HepG2 (cell line): Measurements from ENCODE around the gene MATN1. TPM values are rescaled to one million over a fixed set of nuclear protein-coding genes. Genes with fewer than 3 reads are reported as not detected.

Experiments used
- ATAC-seq: fragments of 200-7000 bp; cut with Tn5 transposase; 3 replicates; pipeline ENCODE4 v1.9.1; 2020; ENCODE audit warnings: mild to moderate bottlenecking, moderate library complexity
- BruUV-seq: library from RNA; stranded (reverse); fragments of 400-500 nt; replicated peaks from 2 replicates; lab custom pipeline; 2021; lab: Mats Ljungman, UMichigan
- CTCF ChIA-PET: fragments of 300-600 bp; formaldehyde crosslinking; extraction: SDS; loops from one replicate; lab custom pipeline; 2021; ENCODE audit warnings: low total read pairs, inconsistent platforms, low intra/inter-chr PET ratio; lab: Yijun Ruan, JAX
- POLR2A ChIA-PET: fragments of 350-600 bp; sonication (Branson Sonifier 250); formaldehyde crosslinking; loops from one replicate; lab custom pipeline; 2020; ENCODE audit warnings: antibody characterized with exemption, inconsistent platforms; lab: Yijun Ruan, JAX
- DNase-seq: peaks from one replicate; pipeline ENCODE4 v3.0.0-alpha.2; 2015; ENCODE audit warnings: low spot score
- FAIRE-seq: peaks from 3 replicates; lab custom pipeline; 2011; peaks lifted over from hg19 to GRCh38; lab: Jason Lieb, UNC
- H2AFZ ChIP-seq: one replicate; pipeline ENCODE4 v1.6.1; 2011; ENCODE audit warnings: low read length, inconsistent platforms
- H3K27ac ChIP-seq: fragments of 300-600 bp; 3 replicates; pipeline ENCODE4 v1.8.0; 2011; ENCODE audit warnings: mixed run types, mild to moderate bottlenecking, mixed read lengths, low read length, inconsistent platforms; ENCODE audit not compliant: insufficient read depth; ENCODE audit errors: extremely low read length
- H3K27me3 ChIP-seq, 2 experiments: fragments of 200-600 bp in 1 of 2; 2 replicates in 1 of 2; 3 replicates in 1 of 2; pipeline versions ENCODE4 v1.6.0 to v1.8.0; 2011; ENCODE audit warnings: low read length in 2 of 2, mild to moderate bottlenecking in 2 of 2, moderate library complexity in 2 of 2, inconsistent platforms in 1 of 2; ENCODE audit not compliant: insufficient read depth in 2 of 2, control insufficient read depth in 1 of 2
- H3K36me3 ChIP-seq, 2 experiments: fragments of 200-600 bp in 1 of 2; replicated peaks in 1 of 2; 2 replicates in 1 of 2; 3 replicates in 1 of 2; pipeline versions ENCODE4 v1.5.1 to v1.8.0; 2011; ENCODE audit warnings: low read length in 2 of 2, inconsistent platforms in 1 of 2; ENCODE audit not compliant: insufficient read depth in 2 of 2, control insufficient read depth in 1 of 2
- H3K4me1 ChIP-seq: 2 replicates; pipeline ENCODE4 v1.5.1; 2012; ENCODE audit warnings: low read length, inconsistent platforms; ENCODE audit not compliant: insufficient read depth
- H3K4me2 ChIP-seq: 2 replicates; pipeline ENCODE4 v1.6.0; 2011; ENCODE audit warnings: low read depth, low read length, inconsistent platforms
- H3K4me3 ChIP-seq, 3 experiments: fragments of 200-600 bp in 1 of 3; sonication (generic), shearing (Covaris generic) in 1 of 3; replicated peaks in 1 of 3; 2 replicates each; pipeline ENCODE4 v1.5.1; 2011 to 2016; ENCODE audit warnings: low read length in 3 of 3, inconsistent platforms in 2 of 3, low read depth in 2 of 3, mild to moderate bottlenecking in 2 of 3, control low read depth in 1 of 3, mixed read lengths in 1 of 3; ENCODE audit not compliant: insufficient read depth in 1 of 3
- H3K79me2 ChIP-seq: one replicate; pipeline ENCODE4 v1.6.1; 2011; ENCODE audit warnings: low read length, inconsistent platforms; ENCODE audit not compliant: insufficient read depth
- H3K9ac ChIP-seq: 2 replicates; pipeline ENCODE4 v1.6.0; 2011; ENCODE audit warnings: mild to moderate bottlenecking, low read depth, low read length, inconsistent platforms; ENCODE audit not compliant: insufficient read depth
- H3K9me3 ChIP-seq: 2 replicates; pipeline ENCODE4 v1.5.1; 2012; ENCODE audit warnings: mild to moderate bottlenecking, low read length
- H4K20me1 ChIP-seq: 2 replicates; pipeline ENCODE4 v1.6.0; 2011; ENCODE audit warnings: inconsistent platforms, mild to moderate bottlenecking, low read length, moderate library complexity; ENCODE audit not compliant: insufficient read depth
- GABPA ChIP-seq, 2 experiments: IDR thresholded peaks; 2 replicates each; pipeline ENCODE4 v1.6.1; 2011 to 2016; ENCODE audit warnings: low read depth in 2 of 2, low read length in 1 of 2, missing biosample characterization in 1 of 2, missing genetic modification characterization in 1 of 2
- GATAD1 ChIP-seq: IDR thresholded peaks from 2 replicates; pipeline ENCODE4 v1.6.1; 2016; ENCODE audit warnings: missing genetic modification reagents, missing compliant biosample characterization
- GTF3A ChIP-seq: sonication (generic); formaldehyde crosslinking; conservative IDR thresholded peaks from 2 replicates; pipeline ENCODE4 v1.4.0; 2020; ENCODE audit warnings: mild to moderate bottlenecking, missing genetic modification reagents
- KLF16 ChIP-seq, 2 experiments: sonication (generic) in 1 of 2; formaldehyde crosslinking in 1 of 2; IDR thresholded peaks; 2 replicates each; pipeline versions ENCODE4 v1.6.1 to v1.8.0; 2016 to 2023; ENCODE audit warnings: missing genetic modification reagents in 2 of 2, missing compliant biosample characterization in 1 of 2
- MXI1 ChIP-seq: IDR thresholded peaks from 3 replicates; pipeline ENCODE4 v1.6.1; 2012; ENCODE audit warnings: low read depth, low read length, inconsistent platforms, borderline replicate concordance
- MYNN ChIP-seq: sonication (generic); formaldehyde crosslinking; IDR thresholded peaks from 2 replicates; pipeline ENCODE4 v1.4.0; 2020; ENCODE audit warnings: mild to moderate bottlenecking, low read depth, missing genetic modification reagents
- SIN3A ChIP-seq: IDR thresholded peaks from 2 replicates; pipeline ENCODE4 v1.6.1; 2011; ENCODE audit warnings: low read depth, mild to moderate bottlenecking, control low read depth, low read length, borderline replicate concordance
- TCF7 ChIP-seq: sonication (generic); IDR thresholded peaks from 2 replicates; pipeline ENCODE4 v1.6.1; 2016; ENCODE audit warnings: antibody characterized with exemption, low read depth
- ZNF232 ChIP-seq: sonication (generic); formaldehyde crosslinking; IDR thresholded peaks from 2 replicates; pipeline ENCODE4 v1.4.0; 2020; ENCODE audit warnings: missing genetic modification reagents, borderline replicate concordance
- ZNF577 ChIP-seq: sonication (generic); formaldehyde crosslinking; IDR thresholded peaks from 2 replicates; pipeline ENCODE4 v1.4.0; 2020; ENCODE audit warnings: mild to moderate bottlenecking, low read depth, missing genetic modification reagents, borderline replicate concordance
- ZNF720 ChIP-seq: sonication (generic); formaldehyde crosslinking; IDR thresholded peaks from 2 replicates; pipeline ENCODE4 v1.4.0; 2020; ENCODE audit warnings: missing genetic modification reagents
- WGBS: methylation state at CpG from one replicate; pipeline ENCODE4 v1.1.6; 2017; ENCODE audit warnings: low lambda C conversion rate; 5-methylcytosine and 5-hydroxymethylcytosine counted together
- in situ Hi-C: cut with HindIII; loops from 2 replicates; pipeline ENCODE4 v1.10.0; 2017; ENCODE audit warnings: low pct_unique_long_range_greater_than_20kb; ENCODE audit not compliant: extremely low pct_ligation_motif_present
- intact Hi-C: fragments of 100-400 bp; cut with micrococcal nuclease; formaldehyde crosslinking; loops from one replicate; pipeline ENCODE4 v1.10.0; 2022; ENCODE audit not compliant: unreplicated experiment
- polyA plus RNA-seq, 8 experiments: library from polyadenylated mRNA; depleted of rRNA in 3 of 8; stranded (reverse) in 7 of 8; unstranded in 1 of 8; fragments of >200 nt; fragmentation: Illumina TruSeq in 4 of 8; extraction: Trizol in 4 of 8; gene quantifications; 2 replicates each; pipeline versions ENCODE4 v1.2.1 to v1.2.3, GENCODE V29; 2011 to 2016; ENCODE audit warnings: low read depth in 4 of 8, missing spikeins in 1 of 8, mixed read lengths in 1 of 8; ENCODE audit not compliant: insufficient read depth in 1 of 8
- total RNA-seq, 5 experiments: library from RNA; depleted of rRNA; stranded (reverse); fragments of >200 nt; fragmentation: Illumina TruSeq; extraction: Trizol; gene quantifications; 2 replicates each; pipeline ENCODE4 v1.2.3, GENCODE V29; 2016; ENCODE audit warnings: low read depth in 1 of 5
- TF ChIP-seq, protein P1 (sequence below): sonication (generic); formaldehyde crosslinking; conservative IDR thresholded peaks from 2 replicates; pipeline ENCODE4 v1.8.0; 2022; ENCODE audit warnings: low read depth, missing genetic modification reagents
- TF ChIP-seq, protein P2 (sequence below): sonication (generic); formaldehyde crosslinking; IDR thresholded peaks from 2 replicates; pipeline ENCODE4 v1.4.0; 2020; ENCODE audit warnings: low read depth, mild to moderate bottlenecking, missing genetic modification reagents
- TF ChIP-seq, protein P3 (sequence below): sonication (generic); formaldehyde crosslinking; IDR thresholded peaks from 2 replicates; pipeline ENCODE4 v1.4.0; 2020; ENCODE audit warnings: mild to moderate bottlenecking, missing genetic modification reagents
- TF ChIP-seq, protein P4 (sequence below): sonication (generic); formaldehyde crosslinking; IDR thresholded peaks from 2 replicates; pipeline ENCODE4 v1.8.1; 2023; ENCODE audit warnings: mild to moderate bottlenecking, inconsistent platforms, moderate library complexity, missing genetic modification reagents, borderline replicate concordance

The MATN1 gene
- total and polyA plus RNA-seq, 2 of the 13 experiments (the other 11 are each of a cell fraction or from before 2014, with no cell fraction given) = 0.04 to 0.05 TPM

DNA sequence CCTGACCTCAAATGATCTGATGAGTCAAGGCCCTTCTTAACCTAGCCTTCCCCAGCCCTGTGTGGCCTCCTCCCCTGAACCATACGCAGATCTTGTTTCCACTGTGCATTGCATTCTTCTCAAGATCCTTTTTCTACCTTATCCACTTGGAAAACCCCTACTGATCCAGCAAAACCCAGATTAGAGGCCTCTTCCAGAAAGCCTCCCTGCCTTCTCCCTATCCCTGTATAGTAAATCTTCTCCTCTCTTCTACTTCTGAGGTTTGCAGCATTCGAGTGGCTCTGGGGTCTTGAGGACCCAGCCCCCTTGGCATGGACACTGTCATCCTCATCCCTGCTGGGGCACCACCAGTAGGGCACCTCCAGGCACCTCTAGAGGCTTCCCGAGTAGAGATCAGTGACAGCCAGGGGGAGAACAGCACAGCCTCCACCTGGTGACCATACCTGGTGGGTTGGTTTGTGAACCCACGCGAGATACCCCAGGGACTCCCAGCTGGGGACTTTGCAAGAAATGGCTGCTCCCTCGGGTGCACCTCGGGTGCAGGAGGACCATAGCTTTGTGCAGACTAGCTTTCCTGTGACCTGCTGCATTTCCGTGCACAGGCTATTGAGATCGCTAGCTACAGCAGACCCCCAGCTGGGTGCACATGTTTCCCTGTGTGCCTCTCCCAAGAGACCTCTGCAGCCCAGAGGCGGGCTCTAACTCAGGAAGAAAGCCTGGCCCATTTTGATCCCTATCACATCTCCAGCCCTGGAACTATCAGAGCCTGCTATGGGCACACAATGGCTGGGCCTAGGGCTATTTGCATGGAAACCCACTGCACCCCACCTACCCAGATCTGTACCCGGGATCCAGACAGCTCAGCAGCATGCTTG lies 34.2 kb downstream of the MATN1 start:
- no peak for FAIRE-seq
- no peak overlapping the region for H3K9ac ChIP-seq
- WGBS = 13% methylated on average over 4 of the region's 11 CpGs
- no peak for ATAC-seq
- CTCF ChIA-PET = no interaction called here
- in situ Hi-C loops = loop anchor here (25.0 kb wide), 1 partner anchor 1352 kb away; no protein-coding TSS in a partner anchor
- TF ChIP-seq ZNF577 (CRISPR knock-in tag) (no peak), GTF3A (CRISPR knock-in tag) (no peak), KLF16 (CRISPR knock-in tag; IDR thresholded peaks at IDR 0.05) (no peak), MXI1 (no peak), ZNF720 (CRISPR knock-in tag) (no peak), ZNF232 (CRISPR knock-in tag) (no peak), GABPA (IDR thresholded peaks at IDR 0.05; ENCODE audit: low read depth, low read length) (no peak), GABPA (CRISPR knock-in tag; IDR thresholded peaks at IDR 0.05; ENCODE audit: low read depth) (no peak), MYNN (CRISPR knock-in tag) (no peak), SIN3A (no peak), GATAD1 (CRISPR knock-in tag) (no peak), TCF7 (no peak)
- TF ChIP-seq, protein P1, sequence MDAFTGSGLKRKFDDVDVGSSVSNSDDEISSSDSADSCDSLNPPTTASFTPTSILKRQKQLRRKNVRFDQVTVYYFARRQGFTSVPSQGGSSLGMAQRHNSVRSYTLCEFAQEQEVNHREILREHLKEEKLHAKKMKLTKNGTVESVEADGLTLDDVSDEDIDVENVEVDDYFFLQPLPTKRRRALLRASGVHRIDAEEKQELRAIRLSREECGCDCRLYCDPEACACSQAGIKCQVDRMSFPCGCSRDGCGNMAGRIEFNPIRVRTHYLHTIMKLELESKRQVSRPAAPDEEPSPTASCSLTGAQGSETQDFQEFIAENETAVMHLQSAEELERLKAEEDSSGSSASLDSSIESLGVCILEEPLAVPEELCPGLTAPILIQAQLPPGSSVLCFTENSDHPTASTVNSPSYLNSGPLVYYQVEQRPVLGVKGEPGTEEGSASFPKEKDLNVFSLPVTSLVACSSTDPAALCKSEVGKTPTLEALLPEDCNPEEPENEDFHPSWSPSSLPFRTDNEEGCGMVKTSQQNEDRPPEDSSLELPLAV (CRISPR knock-in tag) = no peak
- TF ChIP-seq, protein P2, sequence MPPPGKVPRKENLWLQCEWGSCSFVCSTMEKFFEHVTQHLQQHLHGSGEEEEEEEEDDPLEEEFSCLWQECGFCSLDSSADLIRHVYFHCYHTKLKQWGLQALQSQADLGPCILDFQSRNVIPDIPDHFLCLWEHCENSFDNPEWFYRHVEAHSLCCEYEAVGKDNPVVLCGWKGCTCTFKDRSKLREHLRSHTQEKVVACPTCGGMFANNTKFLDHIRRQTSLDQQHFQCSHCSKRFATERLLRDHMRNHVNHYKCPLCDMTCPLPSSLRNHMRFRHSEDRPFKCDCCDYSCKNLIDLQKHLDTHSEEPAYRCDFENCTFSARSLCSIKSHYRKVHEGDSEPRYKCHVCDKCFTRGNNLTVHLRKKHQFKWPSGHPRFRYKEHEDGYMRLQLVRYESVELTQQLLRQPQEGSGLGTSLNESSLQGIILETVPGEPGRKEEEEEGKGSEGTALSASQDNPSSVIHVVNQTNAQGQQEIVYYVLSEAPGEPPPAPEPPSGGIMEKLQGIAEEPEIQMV (CRISPR knock-in tag) = no peak
- TF ChIP-seq, protein P3, sequence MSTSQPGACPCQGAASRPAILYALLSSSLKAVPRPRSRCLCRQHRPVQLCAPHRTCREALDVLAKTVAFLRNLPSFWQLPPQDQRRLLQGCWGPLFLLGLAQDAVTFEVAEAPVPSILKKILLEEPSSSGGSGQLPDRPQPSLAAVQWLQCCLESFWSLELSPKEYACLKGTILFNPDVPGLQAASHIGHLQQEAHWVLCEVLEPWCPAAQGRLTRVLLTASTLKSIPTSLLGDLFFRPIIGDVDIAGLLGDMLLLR (CRISPR knock-in tag) = no peak
- TF ChIP-seq, protein P4, sequence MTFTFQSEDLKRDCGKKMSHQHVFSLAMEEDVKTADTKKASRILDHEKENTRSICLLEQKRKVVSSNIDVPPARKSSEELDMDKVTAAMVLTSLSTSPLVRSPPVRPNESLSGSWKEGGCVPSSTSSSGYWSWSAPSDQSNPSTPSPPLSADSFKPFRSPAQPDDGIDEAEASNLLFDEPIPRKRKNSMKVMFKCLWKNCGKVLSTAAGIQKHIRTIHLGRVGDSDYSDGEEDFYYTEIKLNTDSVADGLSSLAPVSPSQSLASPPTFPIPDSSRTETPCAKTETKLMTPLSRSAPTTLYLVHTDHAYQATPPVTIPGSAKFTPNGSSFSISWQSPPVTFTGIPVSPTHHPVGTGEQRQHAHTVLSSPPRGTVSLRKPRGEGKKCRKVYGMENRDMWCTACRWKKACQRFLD (CRISPR knock-in tag) = no peak
- H3K4me3 ChIP-seq = no peak overlapping the region
- no peak overlapping the region for H3K4me2 ChIP-seq
- no peaks in the 10 kb centered on the region for H3K79me2 ChIP-seq
- H3K9me3 ChIP-seq = no peaks in the 10 kb centered on the region
- no peak for DNase-seq
- POLR2A ChIA-PET = no interaction called here
- H2AFZ ChIP-seq = no peak overlapping the region
- BruUV-seq = no TSS peak
- peaks cover 6% of the 10 kb centered on the region; the same call in 1 of the 2 replicates for H3K4me1 ChIP-seq
- H4K20me1 ChIP-seq = no peaks in the 10 kb centered on the region
- no peak overlapping the region for H3K27ac ChIP-seq
- no peaks in the 10 kb centered on the region for H3K36me3 ChIP-seq
- peaks cover 4 to 6% of the 10 kb centered on the region in 2 experiments; a peak in 3 of 5 replicates for H3K27me3 ChIP-seq
- intact Hi-C loops = no loop called here
